HCT116 (cell line): ENCODE measurements around the gene JPH3. TPM values are rescaled to one million over a fixed set of nuclear protein-coding genes. Genes with fewer than 3 reads are reported as not detected.

Source experiments
- ATAC-seq: fragments of 200-7000 bp; cut with Tn5 transposase; 2 replicates; pipeline ENCODE4 v1.9.1; 2020; ENCODE audit warnings: mild to moderate bottlenecking, moderate library complexity
- BruUV-seq: library from RNA; stranded (reverse); fragments of 400-500 nt; replicated peaks from 2 replicates; lab custom pipeline; 2021; lab: Mats Ljungman, UMichigan
- CTCF ChIA-PET: fragments of 300-600 bp; sonication (Branson Sonifier 250); formaldehyde crosslinking; loops from one replicate; lab custom pipeline; 2021; ENCODE audit warnings: antibody characterized with exemption; lab: Charles Lee
- POLR2A ChIA-PET: fragments of 300-600, 350-600 bp; sonication (Branson Sonifier 250); formaldehyde crosslinking; loops from one replicate; lab custom pipeline; 2021; ENCODE audit warnings: antibody characterized with exemption; lab: Charles Lee
- RAD21 ChIA-PET, 2 experiments: fragments of 300-600 bp; sonication (Branson Sonifier 250); formaldehyde crosslinking; loops; one replicate each; lab custom pipeline; 2023; ENCODE audit warnings: low total read pairs in 2 of 2; ENCODE audit not compliant: uncharacterized antibody in 2 of 2, unreplicated experiment in 2 of 2, low non-redundant PET in 1 of 2; lab: Charles Lee
- DNase-seq: peaks from one replicate; pipeline ENCODE4 v3.0.0-alpha.2; 2010; ENCODE audit warnings: low read depth, low spot score
- H2AFZ ChIP-seq: fragments of 200-600 bp; shearing (Covaris generic), sonication (generic); 2 replicates; pipeline ENCODE4 v1.6.1; 2017; ENCODE audit warnings: low read depth, mixed run types, mixed read lengths, antibody characterized with exemption, low read length; ENCODE audit not compliant: poor library complexity, severe bottlenecking
- H3K27ac ChIP-seq: 2 replicates; pipeline ENCODE4 v1.5.1; 2012; ENCODE audit warnings: low read depth, low read length
- H3K27me3 ChIP-seq: fragments of 200-600 bp; sonication (generic); 2 replicates; pipeline ENCODE4 v1.6.1; 2016; ENCODE audit warnings: mixed run types, low read length, mixed read lengths; ENCODE audit not compliant: insufficient read depth
- H3K36me3 ChIP-seq, 2 experiments: fragments of 200-500 bp in 1 of 2; fragments of 200-600 bp in 1 of 2; sonication (Bioruptor generic) in 1 of 2; sonication (generic) in 1 of 2; 2 replicates each; pipeline versions ENCODE4 v1.5.1 to v1.6.1; 2014 to 2016; ENCODE audit warnings: low read length in 2 of 2, inconsistent platforms in 1 of 2, mixed read lengths in 1 of 2, mixed run types in 1 of 2; ENCODE audit not compliant: insufficient read depth in 2 of 2, control insufficient read depth in 1 of 2
- H3K4me1 ChIP-seq, 2 experiments: fragments of 200-600 bp in 1 of 2; sonication (generic) in 1 of 2; 2 replicates each; pipeline versions ENCODE4 v1.5.1 to v1.6.1; 2012 to 2017; ENCODE audit warnings: low read length in 2 of 2, inconsistent platforms in 1 of 2, mild to moderate bottlenecking in 1 of 2, mixed read lengths in 1 of 2, mixed run types in 1 of 2, moderate library complexity in 1 of 2; ENCODE audit not compliant: insufficient read depth in 2 of 2, control insufficient read depth in 1 of 2
- H3K4me2 ChIP-seq: fragments of 200-600 bp; sonication (generic); 2 replicates; pipeline ENCODE4 v1.6.1; 2017; ENCODE audit warnings: mixed run types, low read length, mixed read lengths
- H3K4me3 ChIP-seq, 2 experiments: fragments of 200-600 bp in 1 of 2; sonication (generic) in 1 of 2; replicated peaks in 1 of 2; 2 replicates each; pipeline ENCODE4 v1.5.1; 2011 to 2016; ENCODE audit warnings: low read length in 2 of 2, control low read depth in 1 of 2, low read depth in 1 of 2, mild to moderate bottlenecking in 1 of 2, mixed read lengths in 1 of 2, mixed run types in 1 of 2
- H3K79me2 ChIP-seq: fragments of 200-600 bp; sonication (generic); 2 replicates; pipeline ENCODE4 v1.6.1; 2017; ENCODE audit warnings: mild to moderate bottlenecking, mixed run types, low read length, moderate library complexity, mixed read lengths; ENCODE audit not compliant: insufficient read depth
- H3K9ac ChIP-seq: fragments of 200-600 bp; sonication (generic); 2 replicates; pipeline ENCODE4 v1.6.1; 2016; ENCODE audit warnings: low read length, mixed read lengths
- H3K9me2 ChIP-seq: fragments of 200-600 bp; sonication (generic), shearing (Covaris generic); 2 replicates; pipeline ENCODE4 v1.6.1; 2017; ENCODE audit warnings: mixed run types, mild to moderate bottlenecking, moderate library complexity; ENCODE audit not compliant: insufficient read depth
- H3K9me3 ChIP-seq, 2 experiments: fragments of 200-500 bp in 1 of 2; fragments of 200-600 bp in 1 of 2; sonication (Bioruptor generic) in 1 of 2; sonication (generic) in 1 of 2; 2 replicates each; pipeline ENCODE4 v1.6.1; 2014 to 2017; ENCODE audit warnings: low read length in 2 of 2, mixed read lengths in 2 of 2, inconsistent platforms in 1 of 2, low read depth in 1 of 2, mild to moderate bottlenecking in 1 of 2, mixed run types in 1 of 2, moderate library complexity in 1 of 2; ENCODE audit not compliant: control insufficient read depth in 1 of 2, insufficient read depth in 1 of 2
- H4K20me1 ChIP-seq: fragments of 200-600 bp; sonication (generic), shearing (Covaris generic); 2 replicates; pipeline ENCODE4 v1.6.1; 2017; ENCODE audit warnings: mixed run types, mild to moderate bottlenecking, moderate library complexity; ENCODE audit not compliant: insufficient read depth
- CBX3 ChIP-seq: IDR thresholded peaks from 2 replicates; pipeline ENCODE4 v1.6.1; 2012; ENCODE audit warnings: low read depth
- CTCF ChIP-seq, 3 experiments: fragments of 200-600 bp in 1 of 3; sonication (generic) in 1 of 3; IDR thresholded peaks in 2 of 3; conservative IDR thresholded peaks in 1 of 3; 2 replicates each; pipeline ENCODE4 v1.5.1; 2012 to 2017; ENCODE audit warnings: low read depth in 2 of 3, low read length in 2 of 3, antibody characterized with exemption in 1 of 3, borderline replicate concordance in 1 of 3, control low read depth in 1 of 3, mild to moderate bottlenecking in 1 of 3, mixed read lengths in 1 of 3, mixed run types in 1 of 3, moderate library complexity in 1 of 3; ENCODE audit not compliant: insufficient read depth in 1 of 3
- EGR1 ChIP-seq: IDR thresholded peaks from 2 replicates; pipeline ENCODE4 v1.6.1; 2012; ENCODE audit warnings: low read depth
- ELF1 ChIP-seq: IDR thresholded peaks from 2 replicates; pipeline ENCODE4 v1.6.1; 2012; ENCODE audit warnings: low read depth, borderline replicate concordance
- EZH2 ChIP-seq: fragments of 200-600 bp; sonication (generic); IDR thresholded peaks from 2 replicates; pipeline ENCODE4 v1.6.1; 2017; ENCODE audit warnings: antibody characterized with exemption, mixed run types
- EZH2phosphoT487 ChIP-seq: fragments of 200-600 bp; IDR thresholded peaks from 2 replicates; pipeline ENCODE4 v1.6.1; 2018; ENCODE audit warnings: antibody characterized with exemption, borderline replicate concordance
- FOSL1 ChIP-seq: IDR thresholded peaks from 2 replicates; pipeline ENCODE4 v1.6.1; 2012; ENCODE audit warnings: low read depth
- JUND ChIP-seq: IDR thresholded peaks from 2 replicates; pipeline ENCODE4 v1.6.1; 2012
- MAX ChIP-seq: IDR thresholded peaks from 2 replicates; pipeline ENCODE4 v1.6.1; 2012
- POLR2A ChIP-seq: IDR thresholded peaks from 2 replicates; pipeline ENCODE4 v1.7.0; 2011; ENCODE audit warnings: borderline replicate concordance; ENCODE audit not compliant: insufficient read depth, insufficient read length; ENCODE audit errors: extremely low read depth
- RAD21 ChIP-seq: IDR thresholded peaks from 2 replicates; pipeline ENCODE4 v1.6.1; 2012; ENCODE audit warnings: low read depth, mild to moderate bottlenecking
- REST ChIP-seq: IDR thresholded peaks from 2 replicates; pipeline ENCODE4 v1.6.1; 2012; ENCODE audit warnings: low read depth
- SIN3A ChIP-seq: IDR thresholded peaks from 2 replicates; pipeline ENCODE4 v1.6.1; 2012; ENCODE audit warnings: low read depth
- SP1 ChIP-seq: IDR thresholded peaks from 2 replicates; pipeline ENCODE4 v1.6.1; 2012; ENCODE audit warnings: low read depth
- SRF ChIP-seq: IDR thresholded peaks from 2 replicates; pipeline ENCODE4 v1.6.1; 2012; ENCODE audit warnings: low read depth
- ZFX ChIP-seq: fragments of 450-650 bp; IDR thresholded peaks from 2 replicates; pipeline ENCODE4 v1.6.1; 2017
- intact Hi-C: fragments of 100-400 bp; cut with micrococcal nuclease; formaldehyde crosslinking; loops from 2 replicates; pipeline ENCODE4 v1.10.0; 2022
- total RNA-seq: library from RNA; stranded (reverse); gene quantifications from one replicate; pipeline ENCODE4 v1.2.1, GENCODE V29; 2021; ENCODE audit not compliant: unreplicated experiment
- TF ChIP-seq, protein P1 (sequence below): IDR thresholded peaks from 2 replicates; pipeline ENCODE4 v1.6.1; 2012

JPH3 gene
- total RNA-seq, 1 experiment from 2014 or later, result 0.10 TPM

DNA sequence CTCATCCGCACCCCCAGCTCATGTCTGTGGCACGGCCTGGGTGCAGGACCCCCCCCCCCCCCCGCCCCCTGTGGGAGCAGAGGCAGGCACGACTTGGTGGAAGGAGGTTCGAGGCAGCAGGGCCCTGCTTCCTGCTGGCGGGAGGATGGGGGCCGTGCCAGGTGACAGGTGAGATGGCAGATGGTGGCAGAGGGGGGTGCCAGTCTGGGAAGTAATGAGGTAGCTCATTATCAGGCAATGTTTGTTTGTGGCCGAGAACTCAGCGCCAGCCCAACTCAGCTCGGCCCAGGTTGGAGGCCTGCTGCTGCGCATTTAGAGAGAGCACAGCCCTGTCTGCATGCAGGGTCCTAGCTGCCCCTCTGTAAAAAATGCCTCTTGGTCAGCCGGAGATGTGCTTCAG, 40.1 kb upstream of the JPH3 start:
- no peak overlapping the region for H3K9ac ChIP-seq
- no peaks in the 10 kb centered on the region for H3K79me2 ChIP-seq
- POLR2A ChIA-PET, result interaction anchor here (0.6 kb wide), 1 partner anchor 885 kb away, joined by 3 read pairs; no protein-coding TSS in a partner anchor
- TF ChIP-seq EGR1 (no peak), POLR2A (no peak), CTCF (IDR thresholded peaks at IDR 0.05 in 2 of 3, conservative IDR thresholded peaks at IDR 0.05 in 1 of 3; ENCODE audit: borderline replicate concordance in 1 of 3, insufficient read depth in 1 of 3, low read depth in 2 of 3, low read length in 2 of 3) (no peak), EZH2 (no peak), ELF1 (no peak), EZH2phosphoT487 (no peak), CBX3 (no peak), SRF (no peak), REST (no peak), JUND (no peak), FOSL1 (no peak), SP1 (no peak), SIN3A (no peak), ZFX (no peak), RAD21 (no peak), MAX (no peak)
- TF ChIP-seq, protein P1, sequence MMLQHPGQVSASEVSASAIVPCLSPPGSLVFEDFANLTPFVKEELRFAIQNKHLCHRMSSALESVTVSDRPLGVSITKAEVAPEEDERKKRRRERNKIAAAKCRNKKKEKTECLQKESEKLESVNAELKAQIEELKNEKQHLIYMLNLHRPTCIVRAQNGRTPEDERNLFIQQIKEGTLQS, result no peak
- no TSS peak for BruUV-seq
- RAD21 ChIA-PET, result interaction anchor here in 1 of 2 experiments (0.7 kb wide), 1 partner anchor 9 kb away, joined by 4 read pairs; no protein-coding TSS in a partner anchor
- intact Hi-C loops, result no loop called here
- no peaks in the 10 kb centered on the region for H4K20me1 ChIP-seq
- no peak for ATAC-seq
- no peak overlapping the region for H3K4me3 ChIP-seq
- CTCF ChIA-PET, result interaction anchor here (1.5 kb wide), 1 partner anchor 9 kb away, joined by 6 read pairs; no protein-coding TSS in a partner anchor
- no peaks in the 10 kb centered on the region for H3K9me2 ChIP-seq
- H3K27me3 ChIP-seq, result no peaks in the 10 kb centered on the region
- H3K36me3 ChIP-seq, result no peaks in the 10 kb centered on the region
- no peak overlapping the region for H3K4me2 ChIP-seq
- peaks cover 4 to 13% of the 10 kb centered on the region in 2 experiments; a peak in 3 of 4 replicates for H3K4me1 ChIP-seq
- H3K27ac ChIP-seq, result no peak overlapping the region
- no peak for DNase-seq
- H3K9me3 ChIP-seq, result no peaks in the 10 kb centered on the region; a peak in 1 of 4 replicates
- no peak overlapping the region for H2AFZ ChIP-seq
